IPS DF 19.7 (cell line): Measurements from ENCODE around the gene FNTB.
"Not testable (repeated sequence)": the region's sequence is repeated elsewhere in the genome, so short reads cannot be mapped to it uniquely, and the experiment has no call there.

Experiments used
- DNase-seq: peaks from one replicate; pipeline ENCODE4 v3.0.0-alpha.2; 2013; ENCODE audit warnings: low read depth, low spot score

FNTB gene

DNA sequence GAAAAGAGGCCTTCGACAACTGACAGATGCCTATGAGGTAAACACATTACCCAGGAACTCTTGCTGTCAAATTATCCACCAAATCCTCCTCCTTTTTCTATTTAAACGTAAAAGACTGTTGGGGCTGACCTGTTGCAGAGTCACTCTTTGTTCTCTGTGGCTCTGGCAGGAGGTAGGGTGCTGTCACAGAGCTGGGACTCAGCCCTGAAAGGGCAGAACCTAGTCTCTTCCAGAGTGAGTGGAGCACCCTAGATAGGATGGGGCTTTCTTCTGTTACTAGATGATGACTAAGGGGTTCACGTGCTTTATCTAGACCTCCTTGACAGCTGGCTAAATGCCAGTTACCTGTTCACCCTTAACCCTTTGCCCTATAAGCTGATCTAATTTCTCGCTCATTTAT, 25.7 kb downstream of the FNTB start:
- no peak for DNase-seq

DNA sequence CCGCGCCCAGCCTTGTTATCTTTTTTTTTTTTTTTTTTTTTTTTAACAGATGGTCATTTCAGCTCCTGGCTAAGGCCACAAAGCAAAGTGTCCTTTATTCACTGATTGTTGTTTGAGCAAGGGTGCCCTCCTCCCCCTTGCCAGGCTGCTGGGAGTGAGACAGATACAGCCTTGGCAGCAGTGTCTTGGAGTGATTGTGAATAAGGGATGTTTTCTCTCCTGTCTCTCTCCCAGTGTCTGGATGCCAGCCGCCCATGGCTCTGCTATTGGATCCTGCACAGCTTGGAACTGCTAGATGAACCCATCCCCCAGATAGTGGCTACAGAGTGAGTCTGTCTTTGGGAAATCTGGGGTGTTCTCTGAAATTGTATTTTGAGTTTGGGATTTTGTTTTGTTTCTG, 28.7 kb downstream of the FNTB start:
- no peak for DNase-seq

DNA sequence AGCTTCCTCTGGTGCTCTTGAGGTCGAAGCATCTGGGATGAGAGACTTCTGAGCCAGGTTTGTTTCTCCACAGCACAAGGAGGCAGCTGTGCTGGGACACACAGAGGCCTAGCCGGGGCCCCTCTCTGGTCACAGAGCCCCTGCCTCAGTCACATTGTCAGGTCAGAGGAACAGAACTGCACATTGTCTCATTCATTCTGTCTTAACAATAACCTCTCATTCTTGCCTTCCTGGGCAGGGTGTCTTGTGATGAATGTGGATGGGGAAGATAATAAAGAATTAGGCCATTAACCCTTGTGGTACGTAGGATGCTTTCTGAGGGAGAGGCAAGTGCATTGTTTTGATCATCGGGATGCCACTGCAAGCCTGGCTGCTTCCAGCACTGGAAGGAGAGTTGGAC, 29.8 kb downstream of the FNTB start:
- no peak for DNase-seq

DNA sequence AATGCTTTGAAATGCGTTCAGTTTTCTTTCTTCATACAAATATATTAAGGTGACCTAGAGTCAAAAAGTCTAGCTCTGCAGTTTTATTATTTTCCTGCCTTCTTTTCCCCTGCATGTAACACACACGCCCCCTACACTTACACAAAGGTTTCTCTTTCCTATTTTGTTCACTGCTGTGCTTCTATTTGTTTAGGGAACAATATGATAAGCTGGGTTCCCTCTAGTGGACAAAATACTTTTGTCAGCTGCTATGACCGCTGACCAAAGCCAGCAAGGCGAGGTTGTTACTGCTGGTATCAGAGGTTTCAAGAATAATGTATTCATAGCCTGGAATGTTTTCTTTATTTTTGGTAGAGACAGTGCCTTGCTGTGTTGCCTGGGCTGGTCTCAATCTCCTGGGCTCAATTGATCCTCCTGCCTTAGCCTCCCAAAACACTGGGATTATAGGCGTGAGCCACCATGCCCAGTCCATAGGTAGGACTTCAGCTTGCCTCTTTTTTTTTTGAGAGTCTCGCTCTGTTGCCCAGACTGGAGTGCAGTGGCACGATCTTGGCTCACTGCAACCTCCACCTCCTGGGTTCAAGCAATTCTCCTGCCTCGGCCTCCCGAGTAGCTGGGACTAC, 33.4 kb downstream of the FNTB start:
- DNase-seq: peak; percentile 15

DNA sequence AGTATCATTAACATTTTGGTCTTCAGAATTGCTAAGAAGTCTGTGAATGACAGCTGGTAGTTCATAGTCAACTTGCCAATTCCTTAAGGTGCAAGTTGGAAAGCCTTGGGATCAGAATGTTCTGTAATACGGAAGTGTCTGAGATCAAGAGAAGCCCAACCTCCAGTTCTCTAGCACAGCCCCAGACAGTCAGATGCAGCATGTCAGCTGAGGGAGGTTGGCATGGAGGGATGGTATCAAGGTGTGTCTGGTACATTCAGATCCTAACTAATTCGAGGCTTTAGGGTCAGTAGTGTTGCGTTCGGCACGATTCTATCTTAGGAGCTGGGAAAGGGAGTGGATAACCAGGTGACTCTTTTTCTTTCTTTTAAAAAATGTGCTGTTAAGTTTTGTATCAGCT, 38.3 kb downstream of the FNTB start:
- DNase-seq: no peak

DNA sequence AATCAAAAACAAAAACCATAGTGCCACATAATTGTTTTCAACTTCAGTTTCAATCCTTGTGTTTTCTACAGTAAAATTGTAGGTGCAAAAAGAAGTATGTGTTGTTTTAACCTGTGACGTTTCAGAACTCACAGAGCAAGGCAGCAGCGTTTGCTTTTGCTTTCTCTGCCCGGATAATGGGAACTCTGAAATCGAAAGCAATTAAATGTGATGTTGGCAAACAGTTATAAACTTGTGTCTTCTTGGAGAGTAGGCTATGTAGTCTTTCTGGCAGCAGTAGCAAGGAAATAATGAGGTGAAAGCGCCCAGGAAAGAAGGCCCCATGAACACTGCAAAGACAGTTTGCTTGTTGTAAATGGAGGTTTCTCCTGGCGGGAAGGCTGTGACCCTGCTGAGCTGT, 39.1 kb downstream of the FNTB start:
- DNase-seq: no peak

DNA sequence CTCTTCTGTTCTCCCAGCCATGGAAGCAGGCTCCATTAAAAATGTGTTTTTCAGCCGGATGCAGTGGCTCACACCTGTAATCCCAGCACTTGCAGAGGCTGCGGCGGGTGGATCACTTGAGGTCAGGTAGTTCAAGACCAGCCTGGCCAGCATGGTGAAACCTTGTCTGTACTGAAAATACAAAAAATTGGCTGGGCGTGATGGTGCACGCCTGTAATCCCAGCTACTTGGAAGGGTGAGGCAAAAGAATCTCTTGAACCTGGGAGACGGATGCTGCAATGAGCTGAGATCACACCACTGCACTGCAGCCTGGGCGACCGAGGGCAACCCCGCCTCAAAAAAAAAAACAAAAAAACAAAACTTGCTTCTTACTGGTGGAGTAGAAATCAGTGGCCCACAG, 39.8 kb downstream of the FNTB start:
- no peak for DNase-seq

DNA sequence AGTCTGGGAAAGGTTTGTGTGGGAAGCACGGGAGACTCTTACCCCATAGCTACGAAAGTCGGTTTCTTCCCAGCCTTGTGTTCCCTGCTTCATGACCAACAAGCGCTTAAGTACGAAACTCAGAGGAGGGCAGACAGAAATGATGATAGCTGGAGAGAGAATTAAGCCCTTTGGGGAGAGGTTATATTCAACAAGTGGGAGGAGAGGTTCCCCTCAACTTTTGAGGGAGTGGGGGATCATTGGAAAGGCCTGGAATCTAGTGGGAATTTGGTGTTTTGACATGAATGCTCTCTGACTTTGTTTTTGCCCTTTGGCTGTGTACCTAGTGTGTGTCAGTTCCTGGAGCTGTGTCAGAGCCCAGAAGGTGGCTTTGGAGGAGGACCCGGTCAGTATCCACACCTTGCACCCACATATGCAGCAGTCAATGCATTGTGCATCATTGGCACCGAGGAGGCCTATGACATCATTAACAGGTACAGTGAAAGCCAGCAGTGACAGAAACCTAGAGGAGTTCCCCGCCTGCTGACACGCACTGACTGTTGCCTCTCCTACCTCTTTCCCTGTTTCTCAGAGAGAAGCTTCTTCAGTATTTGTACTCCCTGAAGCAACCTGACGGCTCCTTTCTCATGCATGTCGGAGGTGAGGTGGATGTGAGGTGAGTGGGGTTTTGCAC, 40.6 kb downstream of the FNTB start:
- DNase-seq: no peak

DNA sequence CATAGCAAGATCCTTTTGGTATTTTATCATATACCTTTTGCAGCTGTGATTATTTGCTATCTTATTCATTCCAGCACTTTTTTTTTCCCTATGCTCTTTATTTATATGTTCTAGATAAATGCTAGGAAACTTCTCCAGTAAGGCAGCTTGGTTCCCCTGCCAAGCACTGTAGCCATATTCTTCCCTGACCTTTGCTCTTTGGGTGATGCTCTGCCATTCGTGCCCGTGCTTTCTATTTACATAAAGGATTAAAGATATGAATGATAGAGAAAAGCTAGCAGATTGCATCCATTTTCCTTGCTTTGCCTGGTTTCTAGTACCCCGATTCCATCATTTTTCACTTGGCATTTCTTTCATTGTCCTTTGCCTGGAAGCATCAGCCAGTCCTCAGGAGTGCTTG, 42.2 kb downstream of the FNTB start:
- DNase-seq: no peak

DNA sequence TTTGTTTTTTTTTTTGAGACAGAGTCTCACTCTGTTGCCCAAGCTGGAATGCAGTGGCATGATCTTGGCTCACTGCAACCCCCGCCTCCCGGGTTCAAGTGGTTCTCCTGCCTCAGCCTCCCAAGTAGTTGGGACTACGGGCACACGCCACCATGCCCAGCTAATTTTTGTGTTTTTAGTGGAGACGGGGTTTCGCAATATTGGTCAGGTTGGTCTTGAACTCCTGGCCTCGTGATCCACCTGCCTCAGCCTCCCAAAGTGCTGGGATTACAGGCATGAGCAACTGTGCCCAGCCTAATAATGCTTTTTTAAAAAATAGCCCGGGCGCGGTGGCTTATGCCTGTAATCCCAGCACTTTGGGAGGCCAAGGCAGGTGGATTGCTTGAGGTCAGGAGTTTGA, 44.6 kb downstream of the FNTB start:
- not testable (repeated sequence) for DNase-seq

DNA sequence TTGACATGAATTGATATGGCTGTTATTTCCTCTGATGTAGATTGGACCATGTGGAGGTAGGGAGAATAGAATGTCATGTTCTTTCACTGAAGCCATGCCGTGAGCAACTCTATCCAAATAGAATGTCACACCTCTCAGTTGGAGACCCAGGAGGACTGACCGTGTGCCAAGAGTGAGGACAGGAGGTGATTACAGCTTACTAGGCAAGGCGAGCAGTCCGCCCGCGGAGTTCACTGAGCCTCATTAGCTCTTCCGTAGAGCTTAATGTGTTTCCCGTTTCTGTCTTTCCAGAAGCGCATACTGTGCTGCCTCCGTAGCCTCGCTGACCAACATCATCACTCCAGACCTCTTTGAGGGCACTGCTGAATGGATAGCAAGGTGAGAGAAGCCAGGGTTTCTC, 45.6 kb downstream of the FNTB start:
- DNase-seq: no peak

DNA sequence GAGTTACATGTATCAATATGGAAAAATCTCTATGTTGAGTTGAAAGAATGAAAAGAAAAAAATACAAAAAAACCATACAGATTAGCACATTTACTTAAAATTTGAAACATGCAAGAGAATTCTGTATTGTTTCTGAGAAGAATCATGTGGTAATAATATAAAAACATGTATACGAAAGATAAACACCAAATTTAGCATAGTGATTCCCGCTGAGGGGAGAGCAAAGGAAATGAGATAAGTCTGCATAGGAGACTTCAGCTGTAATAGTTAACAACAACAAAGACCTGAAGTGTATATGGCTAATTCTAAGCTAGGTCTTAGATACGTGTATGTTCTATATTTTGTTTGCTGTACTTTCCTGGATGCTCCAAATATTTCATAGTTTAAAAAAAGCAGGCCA, 46.5 kb downstream of the FNTB start:
- DNase-seq: no peak

DNA sequence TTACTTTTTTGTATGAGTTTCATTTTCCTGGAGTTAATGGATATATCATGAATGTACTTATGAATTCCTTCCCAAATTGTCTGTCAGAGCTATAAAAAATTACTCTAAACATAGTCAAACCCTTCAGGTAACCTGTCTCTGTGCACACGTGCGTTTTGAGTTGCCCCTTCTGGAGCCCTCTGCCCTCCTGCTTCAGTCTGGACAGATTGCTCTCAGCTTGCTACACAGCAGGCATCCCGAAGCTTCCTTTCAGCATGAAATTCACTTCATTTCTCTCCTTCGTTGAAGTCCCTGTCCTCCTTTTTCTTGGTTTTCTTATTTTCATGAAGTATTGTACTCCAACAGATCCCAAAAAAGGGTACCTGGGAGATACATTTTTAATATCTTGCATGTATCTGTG, 47.3 kb downstream of the FNTB start:
- no peak for DNase-seq

DNA sequence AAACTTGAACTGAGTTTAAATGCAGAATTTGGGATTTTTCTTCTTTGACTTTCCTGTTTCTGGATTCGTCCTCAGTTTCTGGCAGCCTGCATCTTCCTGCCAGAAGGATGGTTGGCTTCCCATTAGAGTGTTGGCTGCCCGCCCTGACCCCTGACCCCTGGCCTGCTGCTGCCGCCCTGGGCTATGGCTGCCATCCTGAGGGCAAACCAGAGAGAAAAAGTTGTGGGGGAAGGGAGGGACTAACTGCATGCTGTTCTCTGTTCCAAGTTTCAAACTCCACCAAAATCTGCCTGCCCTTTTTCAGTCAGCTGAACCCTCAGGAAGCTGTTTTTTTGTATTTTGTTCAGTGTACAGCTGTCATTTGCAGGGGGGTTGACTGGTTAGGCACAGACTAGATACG, 48.4 kb downstream of the FNTB start:
- DNase-seq: no peak

DNA sequence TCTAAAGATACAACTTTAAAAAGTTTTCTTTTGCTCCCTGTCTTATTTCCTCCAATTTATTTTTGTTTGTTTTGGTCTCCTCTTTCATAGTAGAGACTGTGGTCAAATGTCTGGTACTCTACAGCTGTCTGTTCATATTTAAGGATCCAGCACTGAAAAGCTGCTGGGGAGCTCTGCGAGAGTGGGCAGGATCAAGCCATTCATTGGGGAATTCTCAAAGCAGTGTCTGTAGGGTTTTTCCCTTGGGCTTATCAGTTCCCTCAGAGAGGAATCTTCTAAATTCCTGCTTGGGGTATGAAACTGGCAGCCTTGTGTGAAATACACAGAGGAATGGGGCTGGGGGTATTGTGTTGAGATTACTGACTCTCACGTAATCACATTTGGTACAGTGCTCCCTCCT, 52.3 kb downstream of the FNTB start:
- no peak for DNase-seq

DNA sequence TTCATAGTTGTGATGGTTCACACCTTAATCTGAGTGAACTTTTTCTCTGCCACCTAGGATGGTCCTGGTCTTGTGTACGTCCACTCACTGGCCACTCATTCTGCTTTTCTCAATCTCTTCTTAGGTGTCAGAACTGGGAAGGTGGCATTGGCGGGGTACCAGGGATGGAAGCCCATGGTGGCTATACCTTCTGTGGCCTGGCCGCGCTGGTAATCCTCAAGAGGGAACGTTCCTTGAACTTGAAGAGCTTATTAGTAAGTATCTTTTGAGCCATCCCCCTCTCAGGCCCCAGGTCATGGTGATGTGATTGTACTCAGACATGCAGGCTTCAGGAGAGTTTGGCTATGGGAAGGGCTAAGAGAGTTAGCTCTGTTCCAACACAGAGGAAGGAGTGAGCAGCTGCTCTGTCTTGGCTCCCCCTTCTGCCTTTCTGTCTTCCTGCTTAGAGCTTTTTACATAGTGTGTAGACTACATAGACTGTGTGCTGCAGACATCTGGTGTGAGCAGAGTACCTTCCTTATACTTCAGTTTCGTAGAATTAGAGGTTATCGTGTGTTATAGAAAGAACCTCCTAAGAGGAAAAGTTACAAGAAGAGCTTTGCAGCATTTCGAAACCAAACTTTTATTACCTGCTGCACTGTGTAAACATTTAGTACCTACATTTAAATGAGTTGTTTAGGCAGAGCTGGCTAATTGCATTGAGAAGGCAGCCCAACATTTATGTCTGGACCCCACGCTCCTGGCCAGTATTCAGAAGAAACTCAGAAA, 54.2 kb downstream of the FNTB start:
- no peak for DNase-seq

DNA sequence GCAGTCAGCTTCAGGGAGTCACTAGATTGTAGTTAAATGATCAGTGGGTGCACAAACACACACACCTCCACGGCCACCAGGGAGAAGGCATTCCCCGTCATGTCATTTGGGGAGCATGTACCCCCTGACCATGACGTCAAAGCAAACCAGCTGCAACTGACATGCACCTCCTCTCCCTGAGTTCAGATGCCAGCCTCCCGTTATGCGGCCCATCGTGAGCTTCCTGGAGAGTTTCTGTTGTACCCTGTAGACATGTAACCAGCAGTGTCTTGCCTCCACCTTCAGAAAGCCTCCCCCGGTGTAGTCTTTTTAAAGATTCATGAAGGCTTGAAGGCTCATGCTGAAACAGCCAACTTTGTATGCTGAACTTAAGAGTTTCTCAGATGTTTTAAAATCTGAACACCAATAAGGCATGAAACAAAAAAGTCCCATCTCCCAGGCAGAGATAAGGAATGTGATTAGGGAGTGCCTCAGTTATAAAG, 54.8 kb downstream of the FNTB start:
- DNase-seq: no peak

DNA sequence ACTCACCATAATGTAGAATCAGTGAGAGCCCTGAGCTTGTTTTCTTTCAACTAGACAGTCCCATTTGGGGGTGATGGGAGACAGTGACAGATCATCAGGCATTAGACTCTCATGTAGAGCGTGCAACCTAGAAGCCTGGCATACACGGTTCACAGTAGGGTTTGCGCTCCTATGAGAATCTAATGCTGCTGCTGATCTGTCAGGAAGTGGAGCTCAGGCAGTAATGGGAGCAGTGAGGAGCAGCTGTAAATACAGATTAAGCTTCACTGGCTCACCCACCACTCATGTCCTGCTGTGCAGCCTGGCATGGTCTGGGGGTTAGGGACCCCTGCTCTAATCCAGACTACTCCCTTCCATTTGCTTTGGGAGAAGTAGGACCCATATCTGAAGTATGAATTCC, 55.6 kb downstream of the FNTB start:
- no peak for DNase-seq

DNA sequence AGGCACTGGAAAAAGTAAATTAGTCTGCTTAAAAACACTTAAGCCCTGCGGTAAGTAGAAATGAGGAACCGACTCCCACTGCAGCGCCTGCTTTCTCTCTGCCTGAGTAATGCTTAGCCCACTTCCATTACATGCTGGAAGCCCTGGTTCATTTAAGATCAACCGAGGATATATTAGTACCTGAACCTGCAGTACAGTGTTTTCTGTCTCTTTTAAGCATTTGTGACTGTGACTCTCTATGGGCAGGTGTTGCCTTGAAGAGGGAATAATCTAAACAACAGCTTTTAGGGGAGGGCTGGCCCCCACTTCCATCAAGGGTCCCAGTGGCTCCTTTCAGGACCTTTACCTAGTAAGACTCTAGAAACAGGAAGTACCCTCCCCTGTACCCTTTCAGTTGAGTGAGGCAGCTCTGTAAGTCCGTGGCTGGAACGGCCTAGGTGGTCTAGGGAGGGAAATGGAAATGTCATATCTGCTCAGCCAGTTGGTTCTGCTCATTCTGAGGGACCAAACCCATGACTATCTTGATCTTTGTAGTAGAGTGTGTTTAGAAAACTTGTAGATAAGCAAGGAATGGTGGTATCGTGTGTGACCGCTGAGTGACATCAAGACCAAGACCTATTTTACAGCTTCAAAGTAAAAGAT, 56.2 kb downstream of the FNTB start:
- DNase-seq: no peak

DNA sequence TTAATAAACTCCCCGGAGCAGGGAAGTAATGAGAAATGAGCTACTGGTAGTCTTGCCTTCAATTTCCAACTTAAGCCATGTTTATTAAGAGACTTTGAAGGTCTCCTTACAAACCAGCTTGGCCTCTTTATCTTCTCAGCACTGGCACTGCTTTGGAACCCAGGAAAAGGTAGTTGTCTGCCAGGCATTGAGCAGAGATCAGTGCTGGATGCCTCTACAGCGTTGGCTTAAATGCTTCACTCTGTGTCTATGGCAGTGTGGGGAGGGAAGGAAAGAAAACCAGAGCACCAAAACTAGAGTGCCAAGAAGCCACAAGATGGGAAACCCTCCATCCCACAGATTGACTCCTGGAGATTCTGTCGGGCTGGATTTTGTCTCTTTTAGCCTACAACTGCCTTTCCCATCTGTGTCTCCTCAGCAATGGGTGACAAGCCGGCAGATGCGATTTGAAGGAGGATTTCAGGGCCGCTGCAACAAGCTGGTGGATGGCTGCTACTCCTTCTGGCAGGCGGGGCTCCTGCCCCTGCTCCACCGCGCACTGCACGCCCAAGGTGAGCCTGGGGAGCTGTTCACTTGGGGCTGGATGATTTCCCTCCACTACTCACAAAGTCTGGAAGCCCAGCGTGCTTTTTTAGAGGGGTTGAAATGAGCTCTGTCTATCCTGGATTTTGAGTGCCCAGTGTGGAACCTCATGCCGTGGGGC, 57.3 kb downstream of the FNTB start:
- DNase-seq: no peak

DNA sequence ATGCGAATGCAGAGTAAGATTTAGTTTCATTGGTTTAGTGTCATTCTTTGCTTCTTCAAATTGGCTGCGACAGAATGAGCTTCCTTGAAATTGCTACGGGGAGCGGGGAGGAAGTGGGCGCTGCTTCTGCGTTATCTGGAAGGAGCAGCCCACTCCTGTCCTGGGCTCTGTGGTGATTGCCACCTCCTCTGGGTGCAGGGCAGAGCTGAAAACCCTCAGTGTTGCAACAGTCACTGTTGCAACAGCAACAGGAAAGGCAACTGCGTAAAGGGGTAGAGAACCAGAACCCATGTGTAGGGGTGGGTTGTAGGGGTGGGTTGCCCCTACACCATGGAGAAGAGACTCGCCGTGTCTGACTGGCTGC, 57.9 kb downstream of the FNTB start:
- no peak for DNase-seq

DNA sequence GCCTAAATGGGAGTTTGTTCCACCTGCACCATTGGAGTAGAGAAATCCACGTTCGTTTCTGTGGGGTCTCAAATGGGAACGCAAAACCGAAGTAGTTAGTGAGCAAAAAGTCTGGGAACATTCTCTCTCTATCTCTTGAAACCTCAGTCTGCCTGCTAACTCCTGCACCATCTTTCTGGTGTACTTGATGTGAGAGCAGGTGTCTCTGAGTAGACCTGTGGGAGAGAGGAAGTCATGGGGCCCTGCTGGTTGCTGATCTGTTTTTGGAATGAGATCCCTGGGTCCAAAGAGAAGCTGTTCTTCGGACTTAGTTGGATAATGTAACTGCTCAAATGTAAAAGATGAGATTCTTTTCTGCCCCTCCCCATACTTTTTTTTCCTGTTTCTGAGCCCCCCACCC, 58.3 kb downstream of the FNTB start:
- DNase-seq: no peak
